Effector CD4-positive, alpha-beta T cell (primary cell): ENCODE results near the gene FZD4.
"Not testable (repeated sequence)": the region's sequence is repeated elsewhere in the genome, so short reads cannot be mapped to it uniquely, and the experiment has no call there.

Experiments used
- DNase-seq: peaks from one replicate; pipeline ENCODE4 v3.0.0-alpha.2; 2020

The FZD4 gene

GRCh38 chr11:86937193-86937806 lies 17.9 kb downstream of the FZD4 start:
- DNase-seq: not testable (repeated sequence)

GRCh38 chr11:86934926-86935579 lies 20.1 kb downstream of the FZD4 start:
- DNase-seq: no peak

GRCh38 chr11:86934582-86934900 lies 20.7 kb downstream of the FZD4 start:
- DNase-seq: no peak

- DNase-seq: no peak
Measured at GRCh38 chr11:86933891-86934581, 21.2 kb downstream of the FZD4 start.

GRCh38 chr11:86932924-86933875 lies 22.0 kb downstream of the FZD4 start:
- no peak for DNase-seq

GRCh38 chr11:86932259-86932585 lies 23.0 kb downstream of the FZD4 start:
- DNase-seq: no peak

GRCh38 chr11:86931548-86932258 lies 23.5 kb downstream of the FZD4 start:
- DNase-seq: no peak

- no peak for DNase-seq
Measured at GRCh38 chr11:86930957-86931547, 24.1 kb downstream of the FZD4 start.

GRCh38 chr11:86926975-86927374 lies 28.2 kb downstream of the FZD4 start:
- no peak for DNase-seq

GRCh38 chr11:86923999-86924766 lies 31.0 kb downstream of the FZD4 start:
- no peak for DNase-seq

GRCh38 chr11:86922225-86922624 lies 33.0 kb downstream of the FZD4 start:
- DNase-seq: no peak

GRCh38 chr11:86919557-86920210 lies 35.5 kb downstream of the FZD4 start:
- DNase-seq: no peak

GRCh38 chr11:86918973-86919372 lies 36.2 kb downstream of the FZD4 start:
- no peak for DNase-seq

- no peak for DNase-seq
Measured at GRCh38 chr11:86918496-86918895, 36.7 kb downstream of the FZD4 start.

GRCh38 chr11:86917589-86917988 lies 37.6 kb downstream of the FZD4 start:
- DNase-seq: no peak

GRCh38 chr11:86916330-86916729 lies 38.9 kb downstream of the FZD4 start:
- DNase-seq: no peak

- not testable (repeated sequence) for DNase-seq
Measured at GRCh38 chr11:86915850-86916249, 39.3 kb downstream of the FZD4 start.

GRCh38 chr11:86914865-86915519 lies 40.2 kb downstream of the FZD4 start:
- no peak for DNase-seq

GRCh38 chr11:86912238-86912637 lies 43.0 kb downstream of the FZD4 start:
- DNase-seq: no peak

GRCh38 chr11:86910592-86910991 lies 44.6 kb downstream of the FZD4 start:
- DNase-seq: no peak
